Astrocyte of the spinal cord (primary cell): ENCODE results near the gene ALDOC.
A peak's percentile ranks its signal among the peaks of the same experiment; 100 is the strongest.

Experiments
- DNase-seq: peaks from one replicate; pipeline ENCODE4 v3.0.0; 2011; ENCODE audit warnings: low read depth, low spot score
- H3K4me3 ChIP-seq: 2 replicates; pipeline ENCODE4 v1.5.1; 2011; ENCODE audit warnings: low read depth, mild to moderate bottlenecking, low read length, moderate library complexity
- in situ Hi-C: cut with HindIII; loops from 2 replicates; pipeline ENCODE4 v1.10.0; 2017; ENCODE audit warnings: low sequenced_read_pairs
- TF ChIP-seq, protein P1 (sequence below): IDR thresholded peaks from 2 replicates; pipeline ENCODE4 v1.5.1; 2012; ENCODE audit warnings: low read depth, mild to moderate bottlenecking, low read length, inconsistent platforms

The ALDOC gene

DNA sequence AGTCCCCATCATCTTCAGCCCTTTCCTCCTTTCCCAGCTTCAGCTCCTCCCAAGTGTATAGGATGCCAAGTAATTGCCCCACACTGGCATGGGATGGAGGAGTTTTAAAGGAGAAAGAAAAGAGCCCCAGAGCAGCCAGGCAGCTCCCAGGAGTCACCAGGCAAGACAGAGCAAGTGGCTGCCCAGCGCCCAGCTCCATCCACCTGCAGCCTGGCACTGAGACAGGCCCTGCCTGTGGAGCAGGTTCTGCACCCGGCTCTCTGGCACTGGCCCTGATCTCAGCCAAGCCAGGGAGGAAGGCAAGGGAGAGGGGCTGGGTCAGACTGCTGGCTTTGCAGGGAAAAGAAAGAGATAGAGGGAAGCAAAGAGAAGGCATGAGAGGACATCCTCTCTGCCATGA is 48.8 kb downstream of the ALDOC start:
- TF ChIP-seq, protein P1, sequence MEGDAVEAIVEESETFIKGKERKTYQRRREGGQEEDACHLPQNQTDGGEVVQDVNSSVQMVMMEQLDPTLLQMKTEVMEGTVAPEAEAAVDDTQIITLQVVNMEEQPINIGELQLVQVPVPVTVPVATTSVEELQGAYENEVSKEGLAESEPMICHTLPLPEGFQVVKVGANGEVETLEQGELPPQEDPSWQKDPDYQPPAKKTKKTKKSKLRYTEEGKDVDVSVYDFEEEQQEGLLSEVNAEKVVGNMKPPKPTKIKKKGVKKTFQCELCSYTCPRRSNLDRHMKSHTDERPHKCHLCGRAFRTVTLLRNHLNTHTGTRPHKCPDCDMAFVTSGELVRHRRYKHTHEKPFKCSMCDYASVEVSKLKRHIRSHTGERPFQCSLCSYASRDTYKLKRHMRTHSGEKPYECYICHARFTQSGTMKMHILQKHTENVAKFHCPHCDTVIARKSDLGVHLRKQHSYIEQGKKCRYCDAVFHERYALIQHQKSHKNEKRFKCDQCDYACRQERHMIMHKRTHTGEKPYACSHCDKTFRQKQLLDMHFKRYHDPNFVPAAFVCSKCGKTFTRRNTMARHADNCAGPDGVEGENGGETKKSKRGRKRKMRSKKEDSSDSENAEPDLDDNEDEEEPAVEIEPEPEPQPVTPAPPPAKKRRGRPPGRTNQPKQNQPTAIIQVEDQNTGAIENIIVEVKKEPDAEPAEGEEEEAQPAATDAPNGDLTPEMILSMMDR: no peak
- no peak overlapping the region for H3K4me3 ChIP-seq
- DNase-seq: no peak
- in situ Hi-C loops: no loop called here

DNA sequence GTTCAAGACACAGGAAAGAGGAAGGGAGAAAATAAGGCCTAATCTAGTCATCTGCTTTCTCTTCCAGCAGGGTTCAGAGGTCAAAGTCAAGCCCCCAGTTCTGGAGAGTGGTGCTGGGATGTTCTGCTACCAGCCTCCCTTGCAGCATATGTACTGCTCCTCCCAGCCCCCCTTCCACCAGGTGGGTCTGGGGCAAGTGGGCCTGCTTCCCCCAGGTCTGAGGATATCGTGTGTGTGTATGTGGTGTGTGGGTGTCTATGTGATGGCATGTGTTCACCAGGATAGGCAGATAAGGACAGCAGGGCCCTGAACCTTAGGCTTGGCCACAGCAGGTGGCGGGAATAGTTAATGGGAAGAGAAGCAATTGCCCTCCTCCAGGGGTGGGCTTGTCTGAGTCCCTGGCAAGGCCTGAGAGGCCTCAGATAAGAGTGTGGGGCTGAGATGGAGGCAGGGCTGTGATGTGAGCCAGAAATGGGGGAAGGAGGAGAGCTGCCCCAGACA is 49.5 kb downstream of the ALDOC start:
- TF ChIP-seq, protein P1: no peak
- in situ Hi-C loops: no loop called here
- no peak overlapping the region for H3K4me3 ChIP-seq
- DNase-seq: no peak

DNA sequence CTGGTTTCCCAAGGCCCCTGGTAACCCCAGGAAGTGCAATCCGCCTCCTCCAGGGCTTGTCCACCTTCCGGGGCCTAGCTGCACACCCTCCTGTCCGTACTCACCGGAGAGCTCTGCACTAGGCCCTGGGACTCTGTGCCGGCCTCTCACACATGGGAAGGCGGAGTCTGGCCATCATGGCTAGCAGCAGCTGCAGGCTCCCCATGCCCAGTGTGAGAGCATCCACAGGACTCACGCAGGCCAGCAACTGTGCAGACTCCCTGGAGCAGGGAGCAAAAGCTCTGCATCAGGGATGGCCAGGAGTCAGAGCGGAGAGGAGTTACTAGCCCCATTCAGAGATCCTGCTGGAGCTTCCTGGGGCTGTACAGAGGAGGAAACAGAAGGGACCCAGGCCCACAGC is 50.3 kb downstream of the ALDOC start:
- no peak for DNase-seq
- TF ChIP-seq, protein P1: no peak
- no peak overlapping the region for H3K4me3 ChIP-seq
- in situ Hi-C loops: no loop called here

DNA sequence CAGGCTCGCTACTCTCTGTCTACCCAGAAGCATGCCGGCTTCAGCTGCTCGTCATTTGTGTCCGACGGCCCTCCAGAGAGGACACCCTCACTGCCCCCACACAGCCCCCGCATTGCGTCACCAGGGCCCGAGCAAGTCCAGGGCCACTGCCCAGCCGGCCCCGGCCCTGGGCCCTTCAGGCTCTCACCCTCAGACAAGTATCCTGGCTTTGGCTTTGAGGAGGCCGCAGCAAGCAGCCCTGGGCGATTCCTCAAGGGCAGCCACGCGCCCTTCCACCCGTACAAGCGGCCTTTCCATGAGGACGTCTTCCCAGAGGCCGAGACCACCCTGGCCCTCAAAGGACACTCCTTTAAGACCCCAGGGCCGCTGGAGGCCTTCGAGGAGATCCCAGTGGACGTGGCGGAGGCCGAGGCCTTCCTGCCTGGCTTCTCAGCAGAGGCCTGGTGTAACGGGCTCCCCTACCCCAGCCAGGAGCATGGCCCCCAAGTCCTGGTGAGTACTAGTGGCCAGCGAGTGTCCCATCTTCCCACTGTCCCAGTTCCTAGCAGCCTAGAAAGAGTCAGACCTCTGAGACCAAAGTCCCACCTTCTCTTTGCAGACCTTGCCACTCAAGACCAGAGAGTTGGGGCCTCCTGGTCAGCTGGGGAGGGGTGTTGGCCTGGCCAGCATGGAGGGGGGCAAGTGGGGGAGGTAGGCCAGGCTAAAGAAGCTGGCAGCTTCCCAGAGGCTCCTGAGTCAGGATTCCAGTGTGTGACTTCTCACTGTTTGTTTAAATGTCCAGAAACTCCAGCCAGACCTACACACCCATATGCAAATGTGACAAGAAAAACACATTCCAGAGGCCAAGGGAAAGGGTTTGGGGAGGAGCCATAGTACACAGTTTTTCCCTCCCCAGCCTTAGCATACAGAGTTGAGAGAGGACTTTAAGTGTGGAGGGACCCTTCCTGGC is 51.9 kb downstream of the ALDOC start:
- TF ChIP-seq, protein P1: no peak
- no peak overlapping the region for H3K4me3 ChIP-seq
- peak; percentile 52 for DNase-seq
- in situ Hi-C loops: no loop called here

DNA sequence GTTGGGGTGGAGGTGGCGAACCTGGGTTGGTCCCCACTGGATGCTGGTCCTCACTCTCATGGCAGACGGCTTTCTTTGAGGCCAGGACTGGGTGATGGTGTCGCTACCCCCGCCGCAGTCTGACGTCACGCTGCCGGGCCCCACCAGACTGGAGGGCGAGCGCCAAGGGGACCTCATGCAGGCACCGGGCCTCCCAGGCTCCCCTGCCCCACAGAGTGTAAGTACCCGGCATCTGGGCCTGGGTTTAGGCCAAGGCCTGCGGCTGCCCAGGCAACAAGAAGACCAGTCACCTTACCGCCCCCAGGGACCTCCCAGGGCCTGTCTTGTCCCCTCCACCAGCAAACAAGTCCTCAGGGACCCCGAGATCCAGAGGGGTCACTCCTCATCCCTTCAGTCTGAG is 52.8 kb downstream of the ALDOC start:
- H3K4me3 ChIP-seq: no peak overlapping the region
- TF ChIP-seq, protein P1: no peak
- in situ Hi-C loops: no loop called here
- no peak for DNase-seq

DNA sequence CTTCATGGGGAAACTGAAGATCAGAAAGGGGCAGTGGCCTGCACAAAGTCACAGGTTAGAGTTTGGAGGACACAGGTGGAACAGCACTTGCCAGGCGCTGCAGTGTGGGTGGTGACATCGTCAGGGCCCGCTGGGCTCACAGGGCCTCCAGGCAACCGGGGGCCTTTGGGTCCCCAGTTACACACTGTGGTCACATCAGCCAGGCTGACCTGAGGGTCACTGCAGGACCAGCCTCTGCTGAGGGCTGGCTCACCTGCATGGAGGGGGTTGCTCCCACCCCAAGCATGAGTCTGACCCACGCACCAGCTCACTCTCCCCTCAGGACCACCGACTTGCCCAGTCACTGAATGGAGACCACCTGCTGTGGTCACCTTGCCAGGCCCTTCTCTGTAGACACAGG is 53.5 kb downstream of the ALDOC start:
- no peak overlapping the region for H3K4me3 ChIP-seq
- TF ChIP-seq, protein P1: no peak
- DNase-seq: no peak
- in situ Hi-C loops: no loop called here
